ENCODE measurements around the gene KRT27.
A peak's percentile ranks its signal among the peaks of the same experiment; 100 is the strongest.

Gene KRT27

GRCh38 chr17:40782450-40782849 lies at the start of gene KRT27:
KRT27 (minus strand) TSS chr17:40782550; CDS start chr17:40782493, 57 bp downstream.
- no peak for DNase-seq (ENCODE audit: low read depth, low spot score)
- Histone ChIP-seq H3K9ac (ENCODE audit: insufficient read length) (no peak within 1 kb of the TSS), H3K9me3 (ENCODE audit: low read depth, low read length) (no peaks in the 10 kb centered on the region), H3K27ac (no peak within 1 kb of the TSS), H3K4me3 (no peak within 1 kb of the TSS), H3K36me3 (ENCODE audit: insufficient read depth, low read length) (no peaks in the 10 kb centered on the region)
- TF ChIP-seq POLR2AphosphoS5 (IDR thresholded peaks at IDR 0.05; ENCODE audit: borderline replicate concordance, low read depth, low read length): no peak
- no peak for TF ChIP-seq FOXP2 (optimal IDR thresholded peaks at IDR 0.05; ENCODE audit: control extremely low read depth, extremely low read length, insufficient read depth)
- TF ChIP-seq EZH2 (IDR thresholded peaks at IDR 0.05): no peak

- Histone ChIP-seq H3K9ac (ENCODE audit: insufficient read length) (no peak overlapping the region), H3K36me3 (ENCODE audit: insufficient read depth, low read length) (peaks cover 14% of the 10 kb centered on the region; the same call in 1 of the 2 replicates), H3K27ac (no peak overlapping the region), H3K9me3 (ENCODE audit: low read depth, low read length) (no peaks in the 10 kb centered on the region), H3K4me3 (no peak overlapping the region)
- TF ChIP-seq POLR2AphosphoS5 (IDR thresholded peaks at IDR 0.05; ENCODE audit: borderline replicate concordance, low read depth, low read length): no peak
- TF ChIP-seq FOXP2 (optimal IDR thresholded peaks at IDR 0.05; ENCODE audit: control extremely low read depth, extremely low read length, insufficient read depth): no peak
- TF ChIP-seq EZH2 (IDR thresholded peaks at IDR 0.05): no peak
- no peak for DNase-seq (ENCODE audit: low read depth, low spot score)
Observed at GRCh38 chr17:40830085-40830776, 47.9 kb upstream of the KRT27 start.

- no peak for TF ChIP-seq EZH2 (IDR thresholded peaks at IDR 0.05)
- no peak for TF ChIP-seq POLR2AphosphoS5 (IDR thresholded peaks at IDR 0.05; ENCODE audit: borderline replicate concordance, low read depth, low read length)
- TF ChIP-seq FOXP2 (optimal IDR thresholded peaks at IDR 0.05; ENCODE audit: control extremely low read depth, extremely low read length, insufficient read depth): no peak
- DNase-seq (ENCODE audit: low read depth, low spot score): peak; percentile 44
- Histone ChIP-seq H3K9me3 (ENCODE audit: low read depth, low read length) (no peaks in the 10 kb centered on the region), H3K9ac (ENCODE audit: insufficient read length) (peak overlapping the region; percentile 73), H3K4me3 (peak overlapping the region; percentile 71), H3K36me3 (ENCODE audit: insufficient read depth, low read length) (peaks cover 5% of the 10 kb centered on the region; the same call in 1 of the 2 replicates), H3K27ac (peak overlapping the region; percentile 97)
Observed at GRCh38 chr17:40828454-40829044, 46.2 kb upstream of the KRT27 start.

GRCh38 chr17:40827746-40828453 lies 45.5 kb upstream of the KRT27 start:
- TF ChIP-seq POLR2AphosphoS5 (IDR thresholded peaks at IDR 0.05; ENCODE audit: borderline replicate concordance, low read depth, low read length): no peak
- no peak for TF ChIP-seq FOXP2 (optimal IDR thresholded peaks at IDR 0.05; ENCODE audit: control extremely low read depth, extremely low read length, insufficient read depth)
- TF ChIP-seq EZH2 (IDR thresholded peaks at IDR 0.05): no peak
- peak; percentile 48 for DNase-seq (ENCODE audit: low read depth, low spot score)
- peak overlapping the region; percentile 71 for H3K4me3 ChIP-seq
- peak overlapping the region; percentile 97 for H3K27ac ChIP-seq
- H3K36me3 ChIP-seq (ENCODE audit: insufficient read depth, low read length): peaks cover 5% of the 10 kb centered on the region; the same call in 1 of the 2 replicates
- peak overlapping the region; percentile 73 for H3K9ac ChIP-seq (ENCODE audit: insufficient read length)
- no peaks in the 10 kb centered on the region for H3K9me3 ChIP-seq (ENCODE audit: low read depth, low read length)

- H3K4me3 ChIP-seq: no peak overlapping the region
- H3K9me3 ChIP-seq (ENCODE audit: low read depth, low read length): no peaks in the 10 kb centered on the region
- no peak for DNase-seq (ENCODE audit: low read depth, low spot score)
- no peak overlapping the region for H3K9ac ChIP-seq (ENCODE audit: insufficient read length)
- no peak overlapping the region for H3K27ac ChIP-seq
- TF ChIP-seq POLR2AphosphoS5 (IDR thresholded peaks at IDR 0.05; ENCODE audit: borderline replicate concordance, low read depth, low read length) (no peak), EZH2 (IDR thresholded peaks at IDR 0.05) (no peak), FOXP2 (optimal IDR thresholded peaks at IDR 0.05; ENCODE audit: control extremely low read depth, extremely low read length, insufficient read depth) (no peak)
- peaks cover 11% of the 10 kb centered on the region; the same call in 1 of the 2 replicates for H3K36me3 ChIP-seq (ENCODE audit: insufficient read depth, low read length)
Observed at GRCh38 chr17:40825599-40825998, 43.2 kb upstream of the KRT27 start.

- no peak overlapping the region for H3K9ac ChIP-seq (ENCODE audit: insufficient read length)
- H3K36me3 ChIP-seq (ENCODE audit: insufficient read depth, low read length): peaks cover 5% of the 10 kb centered on the region; the same call in 1 of the 2 replicates
- no peaks in the 10 kb centered on the region for H3K9me3 ChIP-seq (ENCODE audit: low read depth, low read length)
- no peak for DNase-seq (ENCODE audit: low read depth, low spot score)
- H3K27ac ChIP-seq: peak overlapping the region; percentile 28; the same call in 1 of the 2 replicates
- H3K4me3 ChIP-seq: no peak overlapping the region
- no peak for TF ChIP-seq EZH2 (IDR thresholded peaks at IDR 0.05)
- TF ChIP-seq FOXP2 (optimal IDR thresholded peaks at IDR 0.05; ENCODE audit: control extremely low read depth, extremely low read length, insufficient read depth): no peak
Observed at GRCh38 chr17:40824015-40824832, 41.9 kb upstream of the KRT27 start.

- Histone ChIP-seq H3K27ac (peak within 1 kb of the TSS; percentile 93), H3K9me3 (ENCODE audit: low read depth, low read length) (no peaks in the 10 kb centered on the region), H3K9ac (ENCODE audit: insufficient read length) (no peak within 1 kb of the TSS), H3K4me3 (peak within 1 kb of the TSS; percentile 35), H3K36me3 (ENCODE audit: insufficient read depth, low read length) (peaks cover 14% of the 10 kb centered on the region)
- no peak for DNase-seq (ENCODE audit: low read depth, low spot score)
- TF ChIP-seq POLR2AphosphoS5 (IDR thresholded peaks at IDR 0.05; ENCODE audit: borderline replicate concordance, low read depth, low read length) (no peak), EZH2 (IDR thresholded peaks at IDR 0.05) (no peak), FOXP2 (optimal IDR thresholded peaks at IDR 0.05; ENCODE audit: control extremely low read depth, extremely low read length, insufficient read depth) (no peak)
Observed at GRCh38 chr17:40822132-40822812, 39.9 kb upstream of the KRT27 start, which contains the start of gene KRT10. KRT10 (minus strand) TSS chr17:40822614; CDS start chr17:40822585, 29 bp downstream.

All from SK-N-MC (cell line).